Mesenchymal stem cell (in vitro differentiated cells and primary cell): Measurements from ENCODE around the gene GRHL1.

ENCODE experiments used
- DNase-seq: peaks from one replicate; pipeline ENCODE4 v3.0.0-alpha.2; 2013
- H2AFZ ChIP-seq: one replicate; pipeline ENCODE4 v1.6.1; 2013; ENCODE audit warnings: low read depth, mild to moderate bottlenecking, control low read depth, inconsistent platforms, low read length, moderate library complexity
- H2AK5ac ChIP-seq: 2 replicates; pipeline ENCODE4 v1.6.1; 2013; ENCODE audit warnings: low read length, moderate library complexity, mild to moderate bottlenecking, inconsistent platforms; ENCODE audit not compliant: severe bottlenecking
- H2BK120ac ChIP-seq: one replicate; pipeline ENCODE4 v1.6.1; 2013; ENCODE audit warnings: low read depth, mild to moderate bottlenecking, inconsistent platforms, low read length, moderate library complexity
- H2BK12ac ChIP-seq, 2 experiments: one replicate each; pipeline ENCODE4 v1.6.1; 2013; ENCODE audit warnings: inconsistent platforms in 2 of 2, low read length in 2 of 2, mild to moderate bottlenecking in 2 of 2, moderate library complexity in 2 of 2, control low read depth in 1 of 2
- H2BK15ac ChIP-seq: one replicate; pipeline ENCODE4 v1.6.1; 2013; ENCODE audit warnings: mild to moderate bottlenecking, low read depth, inconsistent platforms; ENCODE audit not compliant: poor library complexity, severe bottlenecking
- H2BK5ac ChIP-seq: 2 replicates; pipeline ENCODE4 v1.6.1; 2013; ENCODE audit warnings: low read depth, mild to moderate bottlenecking, low read length, control low read depth, inconsistent platforms; ENCODE audit not compliant: poor library complexity, severe bottlenecking
- H3K14ac ChIP-seq, 2 experiments: one replicate each; pipeline ENCODE4 v1.6.1; 2013; ENCODE audit warnings: inconsistent platforms in 2 of 2, low read length in 2 of 2, control low read depth in 1 of 2, mild to moderate bottlenecking in 1 of 2, moderate library complexity in 1 of 2
- H3K18ac ChIP-seq, 2 experiments: one replicate each; pipeline ENCODE4 v1.6.1; 2013; ENCODE audit warnings: inconsistent platforms in 2 of 2, low read length in 2 of 2, control low read depth in 1 of 2, low read depth in 1 of 2, mild to moderate bottlenecking in 1 of 2
- H3K23ac ChIP-seq, 2 experiments: one replicate each; pipeline ENCODE4 v1.6.1; 2013; ENCODE audit warnings: inconsistent platforms in 2 of 2, low read length in 2 of 2, mild to moderate bottlenecking in 2 of 2, moderate library complexity in 2 of 2, control low read depth in 1 of 2
- H3K27ac ChIP-seq: 2 replicates; pipeline ENCODE4 v1.5.1; 2013; ENCODE audit warnings: mild to moderate bottlenecking, moderate library complexity, low read length, control low read depth, inconsistent platforms; ENCODE audit not compliant: poor library complexity, severe bottlenecking
- H3K27me3 ChIP-seq, 2 experiments: 2 replicates each; pipeline versions ENCODE4 v1.6.1 to v1.7.0; 2013; ENCODE audit warnings: low read length in 2 of 2, mild to moderate bottlenecking in 2 of 2, moderate library complexity in 2 of 2, control low read depth in 1 of 2, inconsistent platforms in 1 of 2; ENCODE audit not compliant: control insufficient read depth in 1 of 2, insufficient read depth in 1 of 2
- H3K36me3 ChIP-seq, 2 experiments: 2 replicates each; pipeline versions ENCODE4 v1.6.1 to v1.7.0; 2013; ENCODE audit warnings: low read length in 2 of 2, control low read depth in 1 of 2, inconsistent platforms in 1 of 2, low read depth in 1 of 2, mild to moderate bottlenecking in 1 of 2; ENCODE audit not compliant: insufficient read depth in 2 of 2, control insufficient read depth in 1 of 2
- H3K4ac ChIP-seq, 2 experiments: one replicate each; pipeline ENCODE4 v1.6.1; 2013; ENCODE audit warnings: inconsistent platforms in 2 of 2, low read length in 2 of 2, mild to moderate bottlenecking in 2 of 2, moderate library complexity in 2 of 2, control low read depth in 1 of 2, low read depth in 1 of 2
- H3K4me1 ChIP-seq: 2 replicates; pipeline ENCODE4 v1.6.1; 2013; ENCODE audit warnings: low read depth, low read length, control low read depth; ENCODE audit not compliant: control insufficient read depth, insufficient read depth
- H3K4me2 ChIP-seq: 2 replicates; pipeline ENCODE4 v1.6.1; 2013; ENCODE audit warnings: low read length, mild to moderate bottlenecking, inconsistent platforms; ENCODE audit not compliant: poor library complexity, severe bottlenecking
- H3K4me3 ChIP-seq, 2 experiments: 2 replicates each; pipeline versions ENCODE4 v1.5.1 to v1.7.0; 2013; ENCODE audit warnings: low read length in 2 of 2, mild to moderate bottlenecking in 2 of 2, control low read depth in 1 of 2, low read depth in 1 of 2; ENCODE audit not compliant: insufficient read depth in 1 of 2
- H3K79me1 ChIP-seq: replicated peaks from 2 replicates; pipeline ENCODE4 v1.6.1; 2013; ENCODE audit warnings: mild to moderate bottlenecking, control low read depth, low read length, inconsistent platforms; ENCODE audit not compliant: poor library complexity, severe bottlenecking
- H3K9ac ChIP-seq: 2 replicates; pipeline ENCODE4 v1.7.0; 2013; ENCODE audit warnings: mild to moderate bottlenecking, low read length, moderate library complexity
- H3K9me3 ChIP-seq: 2 replicates; pipeline ENCODE4 v1.7.0; 2013; ENCODE audit warnings: mild to moderate bottlenecking, low read length; ENCODE audit not compliant: control insufficient read depth
- H4K8ac ChIP-seq: one replicate; pipeline ENCODE4 v1.6.1; 2013; ENCODE audit warnings: inconsistent platforms, mild to moderate bottlenecking, low read length, moderate library complexity
- H4K91ac ChIP-seq: one replicate; pipeline ENCODE4 v1.6.1; 2013; ENCODE audit warnings: mild to moderate bottlenecking, low read length, inconsistent platforms
- WGBS: methylation state at CpG from one replicate; pipeline ENCODE4 v1.1.7; 2013; ENCODE audit warnings: mixed read lengths; 5-methylcytosine and 5-hydroxymethylcytosine counted together

The GRHL1 gene

DNA sequence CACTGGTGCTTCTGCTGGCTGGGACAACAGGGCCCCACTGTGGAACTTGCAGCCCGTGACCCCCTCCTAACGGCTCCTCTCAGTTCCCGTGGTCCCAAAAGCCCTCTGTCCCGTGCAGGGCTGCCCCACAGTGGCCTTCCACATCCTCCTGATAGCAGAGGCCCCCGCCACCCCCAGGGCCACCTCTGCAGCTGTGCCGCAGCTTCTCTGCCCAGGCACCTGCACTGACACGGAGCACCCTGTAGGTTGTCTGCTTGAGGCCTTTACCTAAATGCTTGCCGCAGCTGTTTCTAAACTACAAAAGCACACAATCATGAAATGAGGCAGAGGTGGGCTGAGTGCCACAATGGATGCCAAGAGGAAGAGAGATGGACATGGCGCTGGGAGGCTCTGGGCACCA, 13.5 kb upstream of the GRHL1 start:
- Histone ChIP-seq H3K36me3 (peaks cover 4 to 29% of the 10 kb centered on the region in 2 experiments), H3K9me3 (no peaks in the 10 kb centered on the region), H2BK15ac (no peak overlapping the region), H3K27me3 (no peaks in the 10 kb centered on the region), H3K79me1 (no peaks in the 10 kb centered on the region), H3K27ac (no peak overlapping the region), H2BK12ac (no peak overlapping the region), H3K4ac (no peak overlapping the region), H2AK5ac (no peak overlapping the region), H3K4me3 (no peak overlapping the region), H2BK120ac (no peak overlapping the region), H3K18ac (no peak overlapping the region), H3K23ac (no peak overlapping the region), H2AFZ (no peak overlapping the region), H2BK5ac (no peak overlapping the region), H3K14ac (no peak overlapping the region), H4K8ac (no peak overlapping the region), H3K9ac (no peak overlapping the region), H3K4me1 (peaks cover 16% of the 10 kb centered on the region), H4K91ac (no peak overlapping the region), H3K4me2 (no peak overlapping the region)
- DNase-seq, result no peak
- 80% methylated on average over 9 of the region's 9 CpGs for WGBS

GRCh38 chr2:9939587-9940485, 11.7 kb upstream of the GRHL1 start:
- no peak overlapping the region for H3K14ac ChIP-seq
- H2BK12ac ChIP-seq, result no peak overlapping the region
- H3K79me1 ChIP-seq, result no peaks in the 10 kb centered on the region
- H4K8ac ChIP-seq, result no peak overlapping the region
- no peak overlapping the region for H2BK15ac ChIP-seq
- H3K27ac ChIP-seq, result no peak overlapping the region
- no peak overlapping the region for H3K18ac ChIP-seq
- peaks cover 16% of the 10 kb centered on the region for H3K4me1 ChIP-seq
- H2BK5ac ChIP-seq, result no peak overlapping the region
- no peak overlapping the region for H2AK5ac ChIP-seq
- 63% methylated on average over 3 of the region's 9 CpGs for WGBS
- no peak overlapping the region for H3K9ac ChIP-seq
- H3K36me3 ChIP-seq, result peaks cover 3 to 14% of the 10 kb centered on the region in 2 experiments
- H3K4me3 ChIP-seq, result no peak overlapping the region
- H2BK120ac ChIP-seq, result no peak overlapping the region
- no peaks in the 10 kb centered on the region for H3K9me3 ChIP-seq
- H4K91ac ChIP-seq, result no peak overlapping the region
- no peak overlapping the region for H3K4ac ChIP-seq
- H3K4me2 ChIP-seq, result no peak overlapping the region
- H3K23ac ChIP-seq, result no peak overlapping the region
- H2AFZ ChIP-seq, result no peak overlapping the region
- H3K27me3 ChIP-seq, result peaks cover 0 to 4% of the 10 kb centered on the region in 2 experiments
- DNase-seq, result no peak

- Histone ChIP-seq H3K4me1 (peaks cover 16% of the 10 kb centered on the region), H3K14ac (no peak overlapping the region), H3K36me3 (peaks cover 0 to 7% of the 10 kb centered on the region in 2 experiments), H3K27me3 (peaks cover 12 to 19% of the 10 kb centered on the region in 2 experiments), H3K4me3 (no peak overlapping the region), H3K18ac (no peak overlapping the region), H2BK15ac (no peak overlapping the region), H2AFZ (no peak overlapping the region), H3K4ac (no peak overlapping the region), H3K9ac (peak overlapping the region; percentile 26), H3K9me3 (no peaks in the 10 kb centered on the region), H4K8ac (no peak overlapping the region), H3K27ac (peak overlapping the region; percentile 56), H3K79me1 (no peaks in the 10 kb centered on the region), H2BK120ac (no peak overlapping the region), H3K23ac (no peak overlapping the region), H4K91ac (no peak overlapping the region), H2BK5ac (no peak overlapping the region), H3K4me2 (peak overlapping the region; percentile 30), H2AK5ac (no peak overlapping the region), H2BK12ac (no peak overlapping the region)
- DNase-seq, result peak; percentile 19
- 71% methylated on average over 13 of the region's 13 CpGs for WGBS
These were observed 10.1 kb upstream of the GRHL1 start for GRCh38 chr2:9941196-9941995.

DNA sequence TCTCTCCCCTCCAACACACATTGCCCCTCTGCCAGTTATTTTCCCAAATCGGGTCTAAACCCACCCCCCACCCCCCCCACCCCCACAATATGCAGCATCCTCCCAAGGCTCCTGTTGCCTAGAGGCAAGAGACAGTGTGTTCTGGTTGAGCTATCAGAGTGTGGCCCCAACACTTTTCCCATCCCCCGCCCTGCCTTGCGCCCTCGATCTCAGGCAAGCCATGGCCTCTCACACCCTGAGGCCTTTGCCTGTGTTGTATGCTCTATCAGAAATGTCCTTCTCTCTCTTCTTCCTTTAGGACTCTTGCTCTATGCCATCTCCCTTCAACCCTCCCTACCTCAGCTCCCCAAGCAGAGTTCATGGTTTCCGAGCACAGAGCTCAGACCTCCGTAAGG, 9.5 kb upstream of the GRHL1 start:
- Histone ChIP-seq H3K18ac (no peak overlapping the region), H3K27ac (no peak overlapping the region), H3K9me3 (no peaks in the 10 kb centered on the region), H3K4ac (no peak overlapping the region), H3K79me1 (no peaks in the 10 kb centered on the region), H3K9ac (no peak overlapping the region), H3K27me3 (peaks cover 12 to 23% of the 10 kb centered on the region in 2 experiments), H3K4me1 (peaks cover 16% of the 10 kb centered on the region), H4K8ac (no peak overlapping the region), H2AFZ (no peak overlapping the region), H2BK15ac (no peak overlapping the region), H3K23ac (no peak overlapping the region), H3K4me2 (no peak overlapping the region), H2AK5ac (no peak overlapping the region), H4K91ac (no peak overlapping the region), H3K36me3 (peaks cover 0 to 3% of the 10 kb centered on the region in 2 experiments), H3K14ac (no peak overlapping the region), H3K4me3 (peak overlapping the region in 1 of 2 experiments; percentile 30), H2BK120ac (no peak overlapping the region), H2BK12ac (peak overlapping the region in 1 of 2 experiments; percentile 58), H2BK5ac (no peak overlapping the region)
- DNase-seq, result no peak
- WGBS, result 88% methylated on average over 5 of the region's 6 CpGs
